ENCODE data around the gene STK4. TPM values are rescaled to one million over a fixed set of nuclear protein-coding genes. Genes with fewer than 3 reads are reported as not detected.
"Not testable (repeated sequence)": the region's sequence is repeated elsewhere in the genome, so short reads cannot be mapped to it uniquely, and the experiment has no call there.

STK4 gene
- total RNA-seq, 1 donor from 2014 or later, result 37.5 TPM

DNA sequence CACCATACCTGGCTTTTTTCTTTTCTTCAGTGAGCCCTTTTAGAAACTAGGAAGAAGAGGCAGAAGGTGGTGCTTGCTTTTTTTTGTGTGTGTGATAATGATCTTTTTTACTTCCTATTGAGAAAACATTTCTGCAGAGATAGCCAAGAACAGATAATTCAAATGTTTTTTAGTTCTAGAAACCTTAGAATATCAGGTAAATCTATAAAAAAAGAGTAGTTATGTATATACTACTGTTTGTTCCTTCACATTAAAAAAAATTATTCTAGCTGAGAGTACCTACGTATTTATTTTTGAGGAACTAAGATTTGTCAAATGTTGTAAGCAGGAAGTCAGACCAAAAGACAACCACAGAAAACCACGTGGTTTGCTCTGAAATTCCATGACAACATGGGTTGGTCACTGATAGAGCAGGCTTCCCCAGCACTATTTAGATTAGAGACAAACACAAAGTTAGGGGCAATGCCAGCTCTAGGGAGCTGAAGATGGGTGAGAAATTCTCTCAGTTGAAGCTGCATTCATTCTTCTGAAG is 12.8 kb downstream of the STK4 start:
- no peak for FAIRE-seq
- no peak for DNase-seq (ENCODE audit: low spot score in 2 of 2)

DNA sequence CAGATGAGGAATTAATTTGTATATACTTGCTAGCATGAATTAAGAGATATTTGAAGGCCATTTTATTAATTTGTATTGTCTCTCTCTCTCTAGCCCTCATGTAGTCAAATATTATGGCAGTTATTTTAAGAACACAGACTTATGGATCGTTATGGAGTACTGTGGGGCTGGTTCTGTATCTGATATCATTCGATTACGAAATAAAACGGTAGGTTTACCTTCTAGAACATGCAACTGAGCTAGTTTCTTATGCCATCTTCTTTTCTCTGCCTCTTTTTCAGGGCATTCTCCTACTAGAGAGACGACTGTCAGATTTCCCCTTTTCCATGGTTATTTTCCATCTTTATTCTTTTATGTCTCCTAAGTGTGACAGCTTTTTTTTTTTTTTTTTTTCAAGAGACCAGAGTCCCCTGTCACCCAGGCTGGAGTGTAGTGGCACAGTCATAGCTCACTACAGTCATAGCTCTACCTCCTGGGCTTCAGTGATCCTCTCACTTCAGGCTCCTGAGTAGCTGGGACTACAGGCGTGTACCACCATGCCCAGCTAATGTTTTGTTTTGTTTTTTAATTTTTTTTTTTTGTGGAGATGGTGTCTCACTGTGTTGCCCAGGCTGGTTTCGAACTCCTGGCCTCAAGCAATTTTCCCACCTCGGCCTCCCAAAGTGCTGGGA is 15.6 kb downstream of the STK4 start:
- FAIRE-seq (no peak), DNase-seq (ENCODE audit: low spot score in 2 of 2) (no peak)

DNA sequence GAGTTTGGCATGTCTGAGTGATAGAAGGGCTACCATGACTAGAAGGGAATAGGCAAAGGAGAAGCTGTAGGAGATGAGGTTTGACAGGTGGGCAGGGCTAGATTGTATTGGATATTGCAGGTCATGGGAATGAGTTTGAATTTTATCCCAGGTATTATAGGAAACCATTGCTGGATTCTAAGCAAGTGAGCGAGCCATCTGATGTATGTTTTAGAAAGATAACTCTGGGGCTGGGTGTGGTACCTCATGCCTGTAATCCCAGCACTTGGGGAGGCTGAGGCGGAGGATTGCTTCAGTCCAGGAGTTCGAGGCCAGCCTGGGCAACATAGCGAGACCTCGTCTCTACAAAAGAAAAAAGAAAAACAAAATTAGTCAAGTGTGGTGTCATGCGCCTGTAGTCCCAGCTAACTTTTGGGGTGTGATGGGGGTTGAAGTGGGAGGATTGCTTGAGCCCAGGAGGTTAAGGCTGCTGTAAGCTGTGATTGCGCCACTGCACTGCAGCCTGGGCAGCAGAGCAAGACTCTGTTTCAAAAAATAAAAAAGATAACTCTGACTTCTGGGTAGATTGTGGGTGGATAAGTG is 16.9 kb downstream of the STK4 start:
- no peak for DNase-seq (ENCODE audit: low spot score in 2 of 2)
- no peak for FAIRE-seq

DNA sequence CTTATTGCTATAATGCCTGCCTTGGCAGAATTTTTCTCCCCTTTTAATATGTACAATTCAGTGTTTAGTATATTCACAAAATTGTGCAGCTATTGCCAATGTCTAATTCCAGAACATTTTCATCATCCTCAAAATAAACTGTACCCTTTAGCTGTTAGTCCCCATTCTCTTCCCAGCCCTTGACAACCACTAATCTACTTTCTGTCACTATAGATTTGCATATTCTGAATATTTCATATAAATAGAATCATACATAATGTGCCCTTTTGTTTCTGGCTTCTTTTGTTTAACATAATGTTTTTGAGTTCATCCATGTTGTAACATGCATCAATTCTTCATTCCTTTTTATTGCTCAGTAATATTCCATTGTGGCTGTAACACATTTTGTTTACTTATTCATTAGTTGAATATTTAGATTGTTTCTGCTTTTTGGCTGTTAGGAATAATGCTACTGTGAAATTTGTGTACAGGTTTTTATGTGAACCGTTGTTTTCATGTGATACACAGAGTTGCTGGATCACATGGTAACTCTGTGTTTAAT is 22.4 kb downstream of the STK4 start:
- DNase-seq (ENCODE audit: low spot score in 2 of 2), result no peak
- FAIRE-seq, result no peak

DNA sequence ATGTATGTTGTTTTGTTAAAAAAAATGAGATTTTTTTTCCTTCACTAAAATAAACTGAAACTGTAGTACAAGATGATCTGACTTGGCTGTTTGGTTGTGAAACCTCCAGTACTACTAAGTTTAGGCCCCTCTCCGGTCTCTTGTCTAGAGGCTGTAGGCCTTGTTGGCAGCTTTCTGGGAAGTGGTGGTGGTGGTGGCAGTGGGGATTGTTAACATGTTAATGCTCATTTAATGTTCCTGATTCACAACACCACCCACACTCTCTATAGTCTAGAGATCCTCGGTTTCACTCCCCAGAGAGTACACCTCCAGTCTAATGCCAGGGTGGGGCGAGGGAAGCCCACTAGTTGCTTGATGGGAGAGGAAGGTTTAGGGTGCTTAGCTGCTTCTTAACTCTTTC is 24.1 kb downstream of the STK4 start:
- DNase-seq (ENCODE audit: low spot score in 2 of 2) (no peak), FAIRE-seq (no peak)

DNA sequence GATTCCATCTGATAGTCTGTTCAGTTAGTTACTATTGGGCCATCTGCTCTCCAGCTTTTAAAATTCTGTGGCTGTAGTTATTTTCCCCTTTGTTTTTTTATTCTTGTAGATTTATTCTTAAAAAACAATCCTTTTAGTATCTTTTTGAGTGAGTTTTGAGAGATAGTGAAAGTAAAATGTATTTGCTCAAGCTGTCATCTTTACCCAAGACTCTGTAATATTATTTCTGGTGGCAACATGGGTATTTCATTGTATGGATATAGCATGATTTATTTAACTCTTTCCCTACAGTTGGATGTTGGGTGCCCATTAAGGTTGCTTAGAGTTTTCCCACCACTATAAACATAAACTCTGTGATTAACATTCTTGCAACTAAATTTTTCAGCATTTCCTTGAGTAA is 24.6 kb downstream of the STK4 start:
- FAIRE-seq (no peak), DNase-seq (ENCODE audit: low spot score in 2 of 2) (no peak)

DNA sequence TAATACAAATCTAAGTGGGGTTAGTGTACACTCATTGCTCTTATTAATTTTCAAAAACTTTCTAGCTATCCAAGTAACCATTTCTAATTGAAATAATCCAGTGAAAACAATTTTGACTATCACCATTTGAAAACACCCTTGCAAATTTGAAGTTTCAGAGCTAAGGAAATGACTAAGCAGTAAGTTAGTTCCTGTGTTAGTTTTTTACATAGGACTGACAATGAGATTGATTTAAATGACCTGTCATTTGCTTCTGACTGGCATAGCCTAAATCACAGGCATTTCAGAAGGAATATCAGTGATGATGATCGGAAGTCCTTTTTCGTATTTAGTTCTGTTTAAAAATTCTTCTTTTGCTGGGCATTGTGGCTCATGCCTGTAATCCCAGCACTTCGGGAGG is 27.0 kb downstream of the STK4 start:
- DNase-seq (ENCODE audit: low spot score in 2 of 2), result no peak

DNA sequence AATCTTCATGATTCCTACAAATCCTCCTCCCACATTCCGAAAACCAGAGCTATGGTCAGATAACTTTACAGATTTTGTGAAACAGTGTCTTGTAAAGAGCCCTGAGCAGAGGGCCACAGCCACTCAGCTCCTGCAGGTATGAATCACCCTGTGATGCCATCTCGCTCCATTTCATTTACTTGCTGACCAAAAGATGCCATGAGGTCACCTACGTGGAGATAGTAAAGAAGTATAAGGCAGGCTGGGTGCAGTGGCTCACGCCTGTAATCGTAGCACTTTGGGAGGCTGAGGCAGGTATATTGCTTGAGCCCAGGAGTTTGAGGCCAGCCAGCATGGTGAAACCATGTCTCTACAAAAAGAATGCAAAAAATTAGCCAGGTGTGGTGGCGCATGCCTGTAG is 30.9 kb downstream of the STK4 start:
- no peak for FAIRE-seq
- no peak for DNase-seq (ENCODE audit: low spot score in 2 of 2)

More for the DNA sequence above, 27.0 kb downstream of the STK4 start:
- no peak for FAIRE-seq

DNA sequence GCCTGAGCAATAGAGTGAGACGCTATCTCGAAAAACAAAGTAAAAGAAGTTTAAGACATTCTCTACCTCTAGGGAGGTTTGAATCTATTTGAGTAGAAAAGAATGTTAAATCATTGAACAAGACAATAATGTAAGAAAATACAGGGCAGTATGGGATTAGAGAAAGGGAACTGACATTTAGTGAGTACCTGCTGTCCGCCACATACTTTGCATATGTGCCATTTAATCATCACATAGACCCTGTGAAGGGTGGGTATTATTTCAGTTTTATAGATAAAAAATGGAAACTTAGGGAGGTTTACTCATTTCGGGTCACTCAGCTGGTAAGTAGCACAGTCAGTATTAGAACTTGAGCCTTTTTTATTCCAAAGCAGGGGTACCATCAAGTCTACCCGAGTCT is 31.4 kb downstream of the STK4 start:
- DNase-seq (ENCODE audit: low spot score in 2 of 2) (no peak), FAIRE-seq (no peak)

DNA sequence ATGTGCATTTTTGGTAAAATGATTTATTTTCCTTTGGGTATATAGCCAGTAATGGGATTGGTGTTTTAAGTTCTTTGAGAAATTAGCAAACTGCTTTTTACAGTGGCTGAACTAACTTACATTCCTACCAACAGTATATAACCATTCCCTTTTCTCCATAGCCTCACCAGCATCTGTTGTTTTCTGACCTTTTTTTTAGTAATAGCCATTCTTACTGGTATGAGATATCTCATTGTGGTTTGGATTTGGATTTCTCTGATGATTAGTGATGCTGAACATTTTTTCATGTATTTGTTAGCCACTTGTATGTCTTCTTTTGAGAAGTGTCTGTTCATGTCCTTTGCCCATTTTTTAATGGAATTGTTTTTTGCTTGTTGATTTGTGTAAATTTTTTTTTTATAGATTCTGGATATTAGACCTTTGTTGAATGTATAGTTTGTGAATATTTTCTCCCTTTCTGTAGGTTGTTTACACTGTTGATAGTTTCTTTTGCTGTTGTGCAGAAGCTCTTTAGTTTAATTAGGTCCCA is 42.3 kb downstream of the STK4 start:
- no peak for FAIRE-seq
- no peak for DNase-seq (ENCODE audit: low spot score in 2 of 2)

DNA sequence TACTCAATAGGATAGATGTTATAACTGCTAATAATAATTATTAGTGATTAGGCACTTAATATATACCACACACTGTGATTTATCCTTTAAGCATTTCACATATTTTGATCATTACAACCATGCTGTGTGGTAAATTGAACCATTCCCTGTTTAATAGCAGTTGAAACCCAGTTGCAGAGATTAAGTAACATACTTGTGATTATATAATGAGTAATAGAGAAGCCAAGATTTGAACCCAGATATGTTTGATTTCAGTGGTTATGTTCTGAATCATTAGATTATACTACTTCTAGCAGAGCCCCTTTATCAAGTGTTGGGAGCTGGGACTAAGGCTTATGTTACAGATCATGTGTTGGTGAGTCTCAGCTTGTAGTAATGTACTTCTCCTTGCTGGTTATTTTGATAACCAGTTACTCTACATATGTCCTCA is 44.1 kb downstream of the STK4 start:
- DNase-seq (ENCODE audit: low spot score in 2 of 2) (no peak), FAIRE-seq (no peak)

DNA sequence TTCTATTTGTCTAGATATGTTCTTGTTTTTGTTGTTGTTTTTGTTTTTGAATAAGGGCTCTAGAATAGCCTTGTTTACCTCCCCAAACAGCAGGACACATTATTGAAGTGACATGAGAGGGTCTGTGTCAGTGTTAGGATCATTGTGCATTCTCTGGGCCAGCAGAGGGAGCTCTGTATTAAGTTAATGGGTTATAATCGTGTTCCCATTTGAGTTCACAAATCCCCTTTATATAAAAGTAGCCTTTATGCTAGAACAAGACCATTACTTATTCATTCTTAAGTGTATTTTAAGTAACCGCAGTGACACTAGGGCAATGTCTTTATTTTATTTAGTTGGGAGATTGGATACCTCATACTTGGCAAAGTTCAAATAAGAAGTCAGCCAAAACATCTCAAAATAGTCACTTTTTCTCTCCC is 44.8 kb downstream of the STK4 start:
- DNase-seq (ENCODE audit: low spot score in 2 of 2) (peak; percentile 17 to 48), FAIRE-seq (peak; percentile 72)

DNA sequence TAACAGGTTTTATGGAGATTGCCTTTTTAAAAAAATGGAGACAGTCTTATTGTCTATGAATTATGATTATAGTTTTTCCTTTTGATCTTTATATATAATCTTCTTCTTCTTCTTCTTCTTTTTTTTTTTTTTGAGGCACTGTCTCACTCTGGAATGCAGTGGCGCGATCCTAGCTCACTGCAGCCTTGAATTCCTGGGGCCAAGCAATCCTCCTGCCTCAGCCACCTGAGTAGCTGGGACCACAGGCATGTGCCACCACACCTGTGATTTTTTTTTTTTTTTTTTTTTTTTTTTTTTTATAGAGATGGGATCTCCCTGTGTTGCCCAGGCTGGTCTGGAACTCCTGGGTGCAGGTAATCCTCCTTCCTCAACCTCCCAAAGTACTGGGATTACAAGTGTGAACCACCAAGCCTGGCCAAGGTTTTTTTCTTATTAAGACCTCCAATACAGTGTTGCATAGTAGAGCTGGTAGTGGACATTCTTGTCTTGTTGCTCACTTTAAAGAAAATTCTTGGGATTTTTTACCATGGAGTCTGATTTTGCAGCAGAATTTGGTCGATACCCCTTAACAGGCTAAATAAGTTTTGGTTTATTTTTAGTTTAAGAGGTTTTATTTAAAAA is 46.5 kb downstream of the STK4 start:
- no peak for DNase-seq (ENCODE audit: low spot score in 2 of 2)
- FAIRE-seq, result no peak

DNA sequence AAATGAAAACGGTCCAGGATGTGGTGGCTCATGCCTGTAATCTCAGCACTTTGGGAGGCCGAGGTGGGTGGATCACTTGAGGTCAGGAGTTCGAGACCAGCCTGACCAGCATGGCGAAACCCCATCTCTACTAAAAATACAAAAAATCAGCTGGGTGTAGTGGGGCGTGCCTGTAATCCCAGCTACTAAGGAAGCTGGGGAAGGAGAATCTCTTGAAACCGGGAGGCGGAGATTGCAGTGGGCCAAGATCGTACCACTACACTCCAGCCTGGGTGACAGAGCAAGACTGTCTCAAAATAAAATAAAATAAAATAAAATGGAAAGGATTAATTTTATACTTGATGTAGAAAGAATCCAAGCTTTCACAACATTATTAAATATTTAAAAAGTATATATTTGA is 47.8 kb downstream of the STK4 start:
- not testable (repeated sequence) for FAIRE-seq; DNase-seq (ENCODE audit: low spot score in 2 of 2)

DNA sequence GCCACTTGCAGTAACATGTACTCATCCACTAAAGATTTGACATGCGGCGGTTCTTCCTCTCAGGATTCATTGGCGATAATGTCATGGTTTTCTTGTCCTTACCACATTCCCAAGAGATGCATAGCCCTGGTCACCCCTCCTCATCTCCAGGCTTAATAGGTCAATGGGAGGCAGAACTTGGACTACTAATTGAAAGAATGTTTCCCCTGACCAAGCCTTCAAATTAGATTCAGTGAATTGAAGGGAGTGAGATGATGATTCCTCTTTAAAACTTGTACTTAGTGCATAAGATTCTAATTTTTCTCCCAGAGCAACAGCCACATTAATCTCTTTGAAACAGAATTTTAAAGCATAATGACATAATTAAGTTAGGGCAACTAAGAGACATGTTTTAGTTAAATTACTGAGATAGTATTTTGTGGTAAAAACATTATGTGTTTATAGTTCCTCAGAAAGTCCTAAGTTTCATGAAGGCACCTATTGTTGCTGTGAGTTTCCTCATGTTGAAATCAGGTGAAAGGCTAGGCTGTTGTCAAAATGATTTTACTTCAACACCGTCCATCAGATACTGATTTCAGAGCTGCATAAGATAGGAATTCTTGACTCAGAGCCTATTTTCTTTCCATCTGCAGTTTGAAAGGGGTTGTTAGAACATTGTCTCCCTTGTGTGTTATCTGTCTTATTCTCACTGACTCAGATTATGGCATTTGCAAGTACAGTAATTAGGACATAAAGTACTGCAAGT is 48.5 kb downstream of the STK4 start:
- no peak for DNase-seq (ENCODE audit: low spot score in 2 of 2)
- no peak for FAIRE-seq

DNA sequence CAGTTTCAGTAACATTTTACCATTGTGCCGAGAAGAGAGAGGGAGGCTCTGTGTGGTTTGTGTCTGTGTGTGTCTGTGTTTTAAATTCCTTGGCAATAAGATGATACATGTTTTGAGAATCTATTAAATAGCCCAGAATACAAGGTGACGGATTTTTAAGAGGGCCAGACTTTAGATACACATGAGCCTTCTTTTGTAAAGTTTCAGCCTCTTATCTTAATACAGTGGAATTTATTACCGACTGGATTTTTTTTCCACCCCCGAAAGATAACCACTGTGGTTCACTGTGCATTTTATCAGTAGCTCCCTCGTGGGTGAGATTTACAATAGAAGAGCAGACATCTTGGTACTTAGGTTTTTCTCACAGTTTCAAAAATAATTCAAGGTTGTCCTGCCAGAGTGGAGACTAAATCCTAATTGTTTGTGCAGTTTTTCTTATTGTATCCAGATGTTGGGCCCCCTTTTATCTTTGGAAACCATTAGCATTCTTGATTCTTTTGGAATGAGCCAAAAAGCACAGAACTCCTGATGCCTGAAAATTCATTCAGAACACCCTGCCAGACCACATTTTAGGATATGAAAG is 49.9 kb downstream of the STK4 start:
- FAIRE-seq, result no peak
- DNase-seq (ENCODE audit: low spot score in 2 of 2), result no peak

DNA sequence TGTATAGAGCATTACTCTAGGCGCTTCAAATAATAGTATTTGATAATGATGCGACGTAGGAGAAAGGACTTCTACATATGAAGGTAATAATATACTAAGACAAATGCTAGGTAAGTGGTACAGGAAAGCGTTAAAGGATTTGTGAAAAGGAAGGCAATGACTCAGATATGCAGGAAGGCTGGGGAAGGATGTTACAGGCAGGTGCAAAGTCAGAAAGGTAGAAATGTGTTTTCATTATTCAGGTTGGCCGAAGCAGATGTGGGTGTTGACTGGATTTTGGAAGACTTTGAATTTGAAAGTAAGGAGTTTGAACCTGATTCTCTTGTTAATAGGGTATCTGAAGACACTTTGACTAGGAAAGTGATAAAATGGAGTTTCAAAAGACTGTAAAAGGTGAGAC is 51.0 kb downstream of the STK4 start:
- no peak for DNase-seq (ENCODE audit: low spot score in 2 of 2)

DNA sequence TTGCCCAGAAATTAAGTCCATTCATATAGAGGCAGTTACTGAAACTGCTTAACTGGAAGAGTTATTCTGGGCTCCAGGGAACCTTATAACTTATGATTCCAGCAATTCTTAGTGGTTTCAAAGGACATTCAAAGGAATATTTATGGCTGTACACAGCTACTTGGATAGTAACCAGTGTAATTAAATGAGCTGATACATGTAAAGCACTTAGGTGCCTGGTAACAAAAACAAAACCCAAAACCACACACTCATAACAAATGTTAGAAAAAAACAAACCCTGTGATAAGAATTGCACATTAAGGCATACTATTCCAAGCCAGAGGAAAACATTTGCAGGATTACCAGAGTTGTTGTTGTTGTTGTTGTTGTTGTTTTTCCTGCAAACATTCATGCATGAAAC is 51.5 kb downstream of the STK4 start:
- no peak for DNase-seq (ENCODE audit: low spot score in 2 of 2)
- FAIRE-seq, result no peak

More for the DNA sequence above, 51.0 kb downstream of the STK4 start:
- FAIRE-seq, result no peak

DNA sequence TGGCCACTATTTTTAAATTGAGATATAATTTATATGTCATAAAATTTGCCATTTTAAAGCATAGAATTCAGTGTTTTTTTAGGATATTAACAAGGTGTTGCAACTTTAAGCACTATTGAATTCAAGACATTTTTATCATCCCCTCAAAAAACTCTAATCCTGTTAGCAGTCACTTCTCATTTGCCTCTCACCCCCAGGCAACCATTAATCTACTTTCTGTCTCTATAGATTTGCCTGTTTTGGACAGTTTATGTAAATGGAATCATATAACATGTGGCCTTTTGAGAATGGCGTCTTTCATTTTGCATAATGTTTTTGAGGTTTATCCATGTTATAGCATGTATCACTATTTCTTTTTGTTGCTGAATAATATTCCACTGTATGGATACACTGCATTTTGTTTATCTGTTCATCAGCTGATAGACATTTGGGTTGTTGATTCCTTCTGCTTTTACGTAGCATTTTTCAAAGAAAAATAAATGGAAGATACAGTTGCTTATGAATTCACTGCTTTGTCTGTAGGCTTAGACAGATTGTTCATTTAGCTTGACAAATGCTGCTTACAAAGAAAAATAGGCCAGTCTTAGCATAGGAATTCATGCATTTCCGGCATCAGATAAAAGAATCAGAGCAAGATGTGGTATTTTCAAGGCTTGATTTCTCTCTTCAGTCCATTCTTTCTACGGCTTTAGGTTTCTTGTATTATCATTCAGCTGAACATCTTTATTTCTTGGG is 52.9 kb downstream of the STK4 start:
- FAIRE-seq, result no peak
- no peak for DNase-seq (ENCODE audit: low spot score in 2 of 2)

DNA sequence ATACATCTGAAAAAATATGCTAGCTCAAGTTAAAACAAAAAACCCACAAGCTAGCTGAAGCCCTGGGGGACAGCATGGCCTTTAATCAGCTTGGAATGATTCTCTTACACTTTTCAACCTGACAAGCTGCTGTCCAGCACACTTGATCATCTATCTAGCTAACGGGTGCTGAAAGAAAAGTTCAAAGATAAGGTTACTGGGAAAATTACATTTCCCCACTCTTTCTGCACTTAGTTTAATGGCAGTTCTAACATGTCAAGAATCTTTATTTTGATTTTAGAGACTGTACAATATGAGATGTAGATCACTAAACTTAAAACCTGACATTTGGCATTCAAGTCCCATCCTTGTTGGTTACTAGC is 53.4 kb downstream of the STK4 start:
- FAIRE-seq, result no peak
- no peak for DNase-seq (ENCODE audit: low spot score in 2 of 2)

All from frontal cortex (tissue), 4 donors.